KOPT-K1 (cell line): Measurements from ENCODE around the gene POM121.
"Not testable (repeated sequence)": the region's sequence is repeated elsewhere in the genome, so short reads cannot be mapped to it uniquely, and the experiment has no call there.

Experiments used
- H3K27ac ChIP-seq: fragments of 200-600 bp; sonication (generic); 2 replicates; pipeline ENCODE4 v1.5.1; 2016; ENCODE audit warnings: antibody characterized with exemption, mild to moderate bottlenecking, low read depth, low read length; ENCODE audit not compliant: poor library complexity, severe bottlenecking
- H3K36me3 ChIP-seq: fragments of 200-600 bp; sonication (generic); 2 replicates; pipeline ENCODE4 v1.5.1; 2017; ENCODE audit warnings: antibody characterized with exemption, mild to moderate bottlenecking, low read length, moderate library complexity; ENCODE audit not compliant: insufficient read depth
- H3K9me3 ChIP-seq: fragments of 200-600 bp; sonication (generic); 2 replicates; pipeline ENCODE4 v1.5.1; 2017; ENCODE audit warnings: antibody characterized with exemption, low read length, mild to moderate bottlenecking; ENCODE audit not compliant: insufficient read depth, poor library complexity, severe bottlenecking

The POM121 gene

GRCh38 chr7:72924733-72925545 lies at the start of gene POM121:
TSS of gene POM121 (plus strand) at chr7:72925095. CDS start at chr7:72925122, 27 bp downstream.
- Histone ChIP-seq H3K9me3 (no peaks in the 10 kb centered on the region), H3K36me3 (peaks cover 61% of the 10 kb centered on the region), H3K27ac (peak within 1 kb of the TSS; percentile 75)

GRCh38 chr7:72879079-72879736 lies 45.7 kb upstream of the POM121 start:
- H3K27ac ChIP-seq: peak overlapping the region; percentile 70
- H3K9me3 ChIP-seq: not testable (repeated sequence)
- peaks cover 23% of the 10 kb centered on the region for H3K36me3 ChIP-seq

GRCh38 chr7:72879737-72880215 lies 45.1 kb upstream of the POM121 start:
- Histone ChIP-seq H3K36me3 (peaks cover 23% of the 10 kb centered on the region), H3K27ac (peak overlapping the region; percentile 70)
- H3K9me3 ChIP-seq: not testable (repeated sequence)

GRCh38 chr7:72891750-72892149 lies 33.1 kb upstream of the POM121 start:
- H3K27ac ChIP-seq, H3K9me3 ChIP-seq: not testable (repeated sequence)
- peaks cover 70% of the 10 kb centered on the region for H3K36me3 ChIP-seq

GRCh38 chr7:72904740-72905139 lies 20.2 kb upstream of the POM121 start:
- H3K27ac ChIP-seq, H3K9me3 ChIP-seq: not testable (repeated sequence)
- peaks cover 96% of the 10 kb centered on the region for H3K36me3 ChIP-seq

- H3K27ac ChIP-seq, H3K9me3 ChIP-seq: not testable (repeated sequence)
- H3K36me3 ChIP-seq: peaks cover 88% of the 10 kb centered on the region
Observed at GRCh38 chr7:72908422-72908821, 16.5 kb upstream of the POM121 start.

GRCh38 chr7:72911395-72911794 lies 13.5 kb upstream of the POM121 start:
- not testable (repeated sequence) for H3K9me3 ChIP-seq, H3K27ac ChIP-seq
- peaks cover 83% of the 10 kb centered on the region for H3K36me3 ChIP-seq

GRCh38 chr7:72913750-72914149 lies 11.1 kb upstream of the POM121 start:
- H3K36me3 ChIP-seq: peaks cover 76% of the 10 kb centered on the region
- H3K27ac ChIP-seq: not testable (repeated sequence)

GRCh38 chr7:72914756-72915525 lies 10.0 kb upstream of the POM121 start:
- H3K9me3 ChIP-seq, H3K27ac ChIP-seq: not testable (repeated sequence)
- H3K36me3 ChIP-seq: peaks cover 76% of the 10 kb centered on the region

More at GRCh38 chr7:72913750-72914149, 11.1 kb upstream of the POM121 start:
- not testable (repeated sequence) for H3K9me3 ChIP-seq

- Histone ChIP-seq H3K9me3 (no peaks in the 10 kb centered on the region), H3K27ac (no peak overlapping the region), H3K36me3 (peaks cover 62% of the 10 kb centered on the region)
Observed at GRCh38 chr7:72919256-72919775, 5.6 kb upstream of the POM121 start.

GRCh38 chr7:72924386-72924732 lies 536 bp upstream of the POM121 start:
- H3K9me3 ChIP-seq: no peaks in the 10 kb centered on the region
- peaks cover 61% of the 10 kb centered on the region for H3K36me3 ChIP-seq
- H3K27ac ChIP-seq: peak overlapping the region; percentile 75

- Histone ChIP-seq H3K27ac (peak overlapping the region; percentile 75), H3K9me3 (no peaks in the 10 kb centered on the region), H3K36me3 (peaks cover 61% of the 10 kb centered on the region)
Observed at GRCh38 chr7:72925546-72926120, 738 bp downstream of the POM121 start.

- H3K36me3 ChIP-seq: peaks cover 64% of the 10 kb centered on the region
- not testable (repeated sequence) for H3K27ac ChIP-seq
Observed at GRCh38 chr7:72927791-72928190, 2.9 kb downstream of the POM121 start.

GRCh38 chr7:72928216-72928615 lies 3.3 kb downstream of the POM121 start:
- not testable (repeated sequence) for H3K27ac ChIP-seq, H3K9me3 ChIP-seq
- peaks cover 68% of the 10 kb centered on the region for H3K36me3 ChIP-seq

More at GRCh38 chr7:72927791-72928190, 2.9 kb downstream of the POM121 start:
- H3K9me3 ChIP-seq: not testable (repeated sequence)
